ENCODE measurements around the gene KCNJ6.
"Not testable (repeated sequence)": the region's sequence is repeated elsewhere in the genome, so short reads cannot be mapped to it uniquely, and the experiment has no call there.

The KCNJ6 gene

GRCh38 chr21:37605006-37605405 is 311.3 kb downstream of the KCNJ6 start:
- DNase-seq: no peak

GRCh38 chr21:37603129-37603528 is 313.1 kb downstream of the KCNJ6 start:
- no peak for DNase-seq

- DNase-seq: no peak
Observed at GRCh38 chr21:37601915-37602314, 314.3 kb downstream of the KCNJ6 start.

GRCh38 chr21:37601027-37601426 is 315.2 kb downstream of the KCNJ6 start:
- DNase-seq: no peak

GRCh38 chr21:37595944-37596343 is 320.3 kb downstream of the KCNJ6 start:
- no peak for DNase-seq

GRCh38 chr21:37594472-37594951 is 321.7 kb downstream of the KCNJ6 start:
- no peak for DNase-seq

GRCh38 chr21:37593740-37594471 is 322.4 kb downstream of the KCNJ6 start:
- no peak for DNase-seq

- DNase-seq: no peak
Observed at GRCh38 chr21:37593015-37593414, 323.2 kb downstream of the KCNJ6 start.

GRCh38 chr21:37592496-37592895 is 323.8 kb downstream of the KCNJ6 start:
- DNase-seq: no peak

GRCh38 chr21:37591994-37592393 is 324.3 kb downstream of the KCNJ6 start:
- DNase-seq: not testable (repeated sequence)

- not testable (repeated sequence) for DNase-seq
Observed at GRCh38 chr21:37590836-37591235, 325.4 kb downstream of the KCNJ6 start.

GRCh38 chr21:37588644-37589043 is 327.6 kb downstream of the KCNJ6 start:
- DNase-seq: not testable (repeated sequence)

- no peak for DNase-seq
Observed at GRCh38 chr21:37587635-37588177, 328.6 kb downstream of the KCNJ6 start.

- DNase-seq: no peak
Observed at GRCh38 chr21:37587203-37587602, 329.1 kb downstream of the KCNJ6 start.

GRCh38 chr21:37582590-37582989 is 333.7 kb downstream of the KCNJ6 start:
- DNase-seq: peak in 3 of 51 donors; percentile 2 to 5 (median 2)

GRCh38 chr21:37580666-37581065 is 335.6 kb downstream of the KCNJ6 start:
- DNase-seq: no peak

- DNase-seq: no peak
Observed at GRCh38 chr21:37579356-37579755, 336.9 kb downstream of the KCNJ6 start.

- DNase-seq: no peak
Observed at GRCh38 chr21:37578471-37579126, 337.7 kb downstream of the KCNJ6 start.

GRCh38 chr21:37576929-37577328 is 339.3 kb downstream of the KCNJ6 start:
- DNase-seq: not testable (repeated sequence)

- no peak for DNase-seq
Observed at GRCh38 chr21:37575580-37575979, 340.7 kb downstream of the KCNJ6 start.

GRCh38 chr21:37574751-37575150 is 341.5 kb downstream of the KCNJ6 start:
- no peak for DNase-seq

GRCh38 chr21:37574316-37574715 is 341.9 kb downstream of the KCNJ6 start:
- no peak for DNase-seq

GRCh38 chr21:37571442-37571841 is 344.8 kb downstream of the KCNJ6 start:
- DNase-seq: no peak
